Sigmoid colon (tissue), 4 donors: Measurements from ENCODE around the gene PGAP3.

Experiments used
- POLR2A ChIP-seq, 2 donors: fragments of 450-650 bp; IDR thresholded peaks; one replicate each; pipeline ENCODE4 v1.6.1; 2016; ENCODE audit warnings: antibody characterized with exemption in 2 of 2, mild to moderate bottlenecking in 2 of 2, moderate library complexity in 2 of 2
- POLR2AphosphoS5 ChIP-seq, 4 donors: sonication (generic); formaldehyde crosslinking; IDR thresholded peaks; one replicate each; pipeline ENCODE4 v1.6.1; 2017; ENCODE audit warnings: antibody characterized with exemption in 4 of 4
- TF ChIP-seq, protein P1 (sequence below), 4 experiments: fragments of 450-650 bp in 3 of 4; fragments of 200-600 bp in 1 of 4; IDR thresholded peaks; one replicate each; pipeline ENCODE4 v1.5.1; 2016 to 2019; ENCODE audit warnings: antibody characterized with exemption in 4 of 4, mild to moderate bottlenecking in 3 of 4, moderate library complexity in 2 of 4

DNA sequence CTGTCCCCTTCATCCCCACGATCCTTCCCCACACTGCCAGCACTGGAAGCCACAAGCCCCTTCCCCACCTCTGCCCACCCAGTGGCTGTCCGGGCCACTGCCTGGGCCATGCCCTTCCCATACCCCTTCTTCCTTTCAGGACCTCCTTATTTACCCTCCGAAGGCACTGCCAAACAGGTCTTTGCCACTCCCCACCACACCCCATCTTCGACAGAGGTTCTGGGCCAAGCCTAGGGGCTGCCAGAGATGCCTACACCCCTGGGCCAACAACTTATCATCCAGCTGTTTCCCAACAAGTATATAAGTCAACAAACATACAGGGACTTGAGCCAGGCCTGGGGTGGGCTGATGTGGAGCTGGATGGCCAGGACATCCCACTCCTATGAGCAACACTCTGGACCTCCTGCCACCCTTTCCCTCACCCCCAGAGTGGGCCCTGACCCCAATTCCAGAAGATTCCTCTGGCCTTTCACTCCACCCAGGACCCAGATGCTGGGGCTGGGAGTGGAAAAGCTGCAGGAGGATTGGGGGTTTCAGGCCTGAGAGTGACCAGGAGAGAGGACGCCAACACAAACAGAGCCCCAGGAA lies 62.6 kb downstream of the PGAP3 start:
- TF ChIP-seq, protein P1, sequence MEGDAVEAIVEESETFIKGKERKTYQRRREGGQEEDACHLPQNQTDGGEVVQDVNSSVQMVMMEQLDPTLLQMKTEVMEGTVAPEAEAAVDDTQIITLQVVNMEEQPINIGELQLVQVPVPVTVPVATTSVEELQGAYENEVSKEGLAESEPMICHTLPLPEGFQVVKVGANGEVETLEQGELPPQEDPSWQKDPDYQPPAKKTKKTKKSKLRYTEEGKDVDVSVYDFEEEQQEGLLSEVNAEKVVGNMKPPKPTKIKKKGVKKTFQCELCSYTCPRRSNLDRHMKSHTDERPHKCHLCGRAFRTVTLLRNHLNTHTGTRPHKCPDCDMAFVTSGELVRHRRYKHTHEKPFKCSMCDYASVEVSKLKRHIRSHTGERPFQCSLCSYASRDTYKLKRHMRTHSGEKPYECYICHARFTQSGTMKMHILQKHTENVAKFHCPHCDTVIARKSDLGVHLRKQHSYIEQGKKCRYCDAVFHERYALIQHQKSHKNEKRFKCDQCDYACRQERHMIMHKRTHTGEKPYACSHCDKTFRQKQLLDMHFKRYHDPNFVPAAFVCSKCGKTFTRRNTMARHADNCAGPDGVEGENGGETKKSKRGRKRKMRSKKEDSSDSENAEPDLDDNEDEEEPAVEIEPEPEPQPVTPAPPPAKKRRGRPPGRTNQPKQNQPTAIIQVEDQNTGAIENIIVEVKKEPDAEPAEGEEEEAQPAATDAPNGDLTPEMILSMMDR (IDR thresholded peaks at IDR 0.05): no peak
- TF ChIP-seq POLR2A (IDR thresholded peaks at IDR 0.05): no peak
- no peak for TF ChIP-seq POLR2AphosphoS5 (IDR thresholded peaks at IDR 0.05)
